ENCODE data around the gene DPAGT1.
A peak's percentile ranks its signal among the peaks of the same experiment; 100 is the strongest.

DPAGT1 gene

DNA sequence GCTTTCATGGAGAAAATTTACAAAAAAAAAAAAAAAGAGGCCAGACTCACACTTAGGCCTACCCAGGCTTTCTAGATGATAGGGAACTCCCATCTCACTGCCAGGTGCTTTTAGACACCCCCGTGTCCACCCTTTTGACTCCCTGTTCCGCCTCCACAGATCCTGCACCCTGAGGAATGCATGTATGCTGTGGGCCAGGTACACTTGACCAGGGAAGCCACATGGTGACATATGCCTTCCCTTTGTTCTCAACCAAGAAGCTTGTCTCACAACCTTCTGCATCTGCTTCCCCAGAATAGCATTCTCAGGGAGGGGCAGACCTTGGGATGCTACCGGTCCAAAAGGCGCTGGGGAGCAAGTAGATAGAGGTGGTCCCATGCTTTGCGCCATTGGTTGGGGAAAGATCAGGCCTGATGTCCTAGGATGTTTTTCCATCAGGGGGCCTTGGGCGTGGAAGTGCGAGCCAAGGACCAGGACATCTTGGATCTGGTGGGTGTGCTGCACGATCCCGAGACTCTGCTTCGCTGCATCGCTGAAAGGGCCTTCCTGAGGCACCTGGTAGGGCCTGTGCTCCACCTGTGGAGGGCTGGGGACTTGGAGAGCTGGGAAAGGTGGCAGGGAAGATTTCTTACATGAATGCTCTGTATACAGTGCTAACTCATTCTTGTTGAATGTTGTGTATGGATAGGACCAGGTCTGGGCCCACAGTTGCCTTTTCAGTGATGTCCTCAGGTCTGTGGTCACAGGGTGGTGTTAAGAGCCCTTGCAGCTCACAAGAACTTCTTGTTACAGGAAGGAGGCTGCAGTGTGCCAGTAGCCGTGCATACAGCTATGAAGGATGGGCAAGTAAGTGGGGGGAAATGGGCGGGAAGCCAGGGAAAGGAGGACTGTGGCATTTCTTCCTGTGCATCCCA lies 9.4 kb downstream of the DPAGT1 start:
- H3K27ac ChIP-seq, result peak overlapping the region; percentile 70
- no peaks in the 10 kb centered on the region for H3K27me3 ChIP-seq
- H3K4me3 ChIP-seq (ENCODE audit: low read depth in 1 of 2, low read length in 1 of 2), result no peak overlapping the region
- no peaks in the 10 kb centered on the region for H3K36me3 ChIP-seq
- TF ChIP-seq, protein P1, sequence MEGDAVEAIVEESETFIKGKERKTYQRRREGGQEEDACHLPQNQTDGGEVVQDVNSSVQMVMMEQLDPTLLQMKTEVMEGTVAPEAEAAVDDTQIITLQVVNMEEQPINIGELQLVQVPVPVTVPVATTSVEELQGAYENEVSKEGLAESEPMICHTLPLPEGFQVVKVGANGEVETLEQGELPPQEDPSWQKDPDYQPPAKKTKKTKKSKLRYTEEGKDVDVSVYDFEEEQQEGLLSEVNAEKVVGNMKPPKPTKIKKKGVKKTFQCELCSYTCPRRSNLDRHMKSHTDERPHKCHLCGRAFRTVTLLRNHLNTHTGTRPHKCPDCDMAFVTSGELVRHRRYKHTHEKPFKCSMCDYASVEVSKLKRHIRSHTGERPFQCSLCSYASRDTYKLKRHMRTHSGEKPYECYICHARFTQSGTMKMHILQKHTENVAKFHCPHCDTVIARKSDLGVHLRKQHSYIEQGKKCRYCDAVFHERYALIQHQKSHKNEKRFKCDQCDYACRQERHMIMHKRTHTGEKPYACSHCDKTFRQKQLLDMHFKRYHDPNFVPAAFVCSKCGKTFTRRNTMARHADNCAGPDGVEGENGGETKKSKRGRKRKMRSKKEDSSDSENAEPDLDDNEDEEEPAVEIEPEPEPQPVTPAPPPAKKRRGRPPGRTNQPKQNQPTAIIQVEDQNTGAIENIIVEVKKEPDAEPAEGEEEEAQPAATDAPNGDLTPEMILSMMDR (IDR thresholded peaks at IDR 0.05), result no peak
- no peaks in the 10 kb centered on the region for H3K9me3 ChIP-seq
- H3K4me1 ChIP-seq (ENCODE audit: control insufficient read depth in 1 of 2, insufficient read depth in 1 of 2, low read depth in 1 of 2, low read length in 1 of 2), result peaks cover 67 to 69% of the 10 kb centered on the region in 2 experiments

DNA sequence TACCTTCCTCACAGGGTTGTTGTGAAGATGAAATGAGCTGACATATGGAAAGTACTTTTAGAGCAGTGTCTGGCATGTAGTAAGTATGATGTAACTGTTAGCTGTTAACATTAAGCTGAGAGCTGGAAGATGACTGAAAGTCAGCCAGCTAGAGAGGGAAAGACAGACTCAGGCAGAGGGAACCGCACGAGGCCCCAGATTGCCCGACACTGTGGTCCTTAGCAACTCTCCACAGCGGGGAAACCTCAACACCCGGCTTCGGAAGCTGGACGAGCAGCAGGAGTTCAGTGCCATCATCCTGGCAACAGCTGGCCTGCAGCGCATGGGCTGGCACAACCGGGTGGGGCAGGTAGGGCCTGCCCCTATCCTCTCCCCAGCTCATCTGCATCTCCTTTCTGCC lies 10.5 kb downstream of the DPAGT1 start:
- H3K36me3 ChIP-seq, result no peaks in the 10 kb centered on the region
- TF ChIP-seq, protein P1 (IDR thresholded peaks at IDR 0.05), result no peak
- H3K27ac ChIP-seq, result peak overlapping the region; percentile 70
- H3K27me3 ChIP-seq, result no peaks in the 10 kb centered on the region
- H3K4me1 ChIP-seq (ENCODE audit: control insufficient read depth in 1 of 2, insufficient read depth in 1 of 2, low read depth in 1 of 2, low read length in 1 of 2), result peaks cover 68 to 70% of the 10 kb centered on the region in 2 experiments
- H3K9me3 ChIP-seq, result no peaks in the 10 kb centered on the region
- peak overlapping the region in 1 of 2 experiments; percentile 20 for H3K4me3 ChIP-seq (ENCODE audit: low read depth in 1 of 2, low read length in 1 of 2)

DNA sequence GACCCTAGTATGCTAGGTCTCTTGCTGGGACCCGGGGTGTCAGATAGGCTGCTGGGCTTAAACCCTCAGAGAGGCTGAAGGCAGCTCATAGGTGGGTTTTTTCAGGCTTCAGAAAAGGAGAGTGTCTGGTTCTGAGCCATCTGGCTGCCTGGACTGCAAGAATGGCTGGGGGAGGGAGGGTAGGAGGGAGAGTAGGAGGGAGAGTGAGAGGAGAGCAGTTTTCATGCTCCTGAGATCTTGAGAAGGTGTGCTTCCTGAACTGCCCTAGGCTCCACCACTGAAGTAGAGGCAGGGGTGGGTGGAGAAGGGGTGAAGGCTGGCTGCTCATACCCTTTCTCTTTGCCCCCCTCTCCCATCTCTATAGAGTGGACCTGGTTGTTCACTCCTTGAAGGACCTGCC lies 12.3 kb downstream of the DPAGT1 start:
- TF ChIP-seq, protein P1 (IDR thresholded peaks at IDR 0.05), result no peak
- Histone ChIP-seq H3K4me3 (ENCODE audit: low read depth in 1 of 2, low read length in 1 of 2) (no peak overlapping the region), H3K27ac (peak overlapping the region; percentile 70), H3K36me3 (no peaks in the 10 kb centered on the region), H3K9me3 (no peaks in the 10 kb centered on the region), H3K27me3 (no peaks in the 10 kb centered on the region), H3K4me1 (ENCODE audit: control insufficient read depth in 1 of 2, insufficient read depth in 1 of 2, low read depth in 1 of 2, low read length in 1 of 2) (peaks cover 73 to 75% of the 10 kb centered on the region in 2 experiments)

DNA sequence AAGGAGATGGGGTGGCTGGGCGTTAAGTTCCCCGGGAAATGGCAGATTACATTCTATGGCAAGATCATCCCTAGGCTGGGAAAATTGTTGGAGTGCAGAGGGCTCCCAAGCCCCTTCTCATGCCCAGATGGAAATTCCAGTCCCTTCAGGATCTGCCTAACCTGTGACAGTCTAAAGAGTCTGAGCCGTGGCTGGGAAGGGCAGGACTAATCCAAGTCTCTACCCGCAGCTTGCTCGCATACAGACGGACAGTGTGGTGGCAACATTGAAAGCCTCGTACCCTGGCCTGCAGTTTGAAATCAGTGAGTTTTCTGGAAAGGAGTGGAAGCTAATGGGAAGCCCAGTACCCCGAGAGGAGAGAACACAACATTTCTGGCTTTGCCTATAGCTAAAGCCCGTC lies 13.2 kb downstream of the DPAGT1 start:
- Histone ChIP-seq H3K36me3 (no peaks in the 10 kb centered on the region), H3K27ac (no peak overlapping the region)

DNA sequence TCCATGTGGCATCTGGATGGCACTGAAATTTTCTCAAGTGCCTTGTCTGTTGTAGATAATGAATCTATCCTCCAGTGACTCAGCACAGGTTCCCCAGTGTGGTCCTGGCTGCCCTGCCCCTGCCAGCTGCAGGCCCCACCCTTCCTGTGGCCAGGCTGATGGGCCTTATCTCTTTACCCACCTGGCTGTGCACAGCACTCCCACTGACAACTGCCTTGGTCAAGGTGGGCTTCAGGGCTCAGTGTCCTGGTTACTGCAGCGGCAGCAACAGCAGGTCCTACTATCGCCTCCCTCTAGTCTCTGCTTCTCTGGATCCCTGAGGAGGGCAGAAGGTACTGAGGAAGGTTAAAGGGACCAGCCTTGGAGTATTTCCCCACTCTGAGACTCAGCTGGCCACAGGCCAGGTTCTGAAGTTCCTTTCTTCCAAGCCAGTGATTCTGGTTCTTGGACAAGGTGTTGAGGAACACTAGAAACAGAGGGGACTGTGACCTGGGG lies 13.9 kb downstream of the DPAGT1 start:
- Histone ChIP-seq H3K4me1 (ENCODE audit: control insufficient read depth in 1 of 2, insufficient read depth in 1 of 2, low read depth in 1 of 2, low read length in 1 of 2) (peaks cover 59 to 62% of the 10 kb centered on the region in 2 experiments), H3K4me3 (ENCODE audit: low read depth in 1 of 2, low read length in 1 of 2) (no peak overlapping the region), H3K36me3 (no peaks in the 10 kb centered on the region), H3K27me3 (no peaks in the 10 kb centered on the region), H3K9me3 (no peaks in the 10 kb centered on the region), H3K27ac (no peak overlapping the region)
- TF ChIP-seq, protein P1 (IDR thresholded peaks at IDR 0.05), result no peak

More for the DNA sequence above, 13.2 kb downstream of the DPAGT1 start:
- TF ChIP-seq, protein P1 (IDR thresholded peaks at IDR 0.05), result no peak
- Histone ChIP-seq H3K9me3 (no peaks in the 10 kb centered on the region), H3K4me1 (ENCODE audit: control insufficient read depth in 1 of 2, insufficient read depth in 1 of 2, low read depth in 1 of 2, low read length in 1 of 2) (peaks cover 65 to 68% of the 10 kb centered on the region in 2 experiments), H3K27me3 (no peaks in the 10 kb centered on the region), H3K4me3 (ENCODE audit: low read depth in 1 of 2, low read length in 1 of 2) (no peak overlapping the region)
